ENCODE results near the gene GPR17.

GRCh38 chr2:127622561-127623387 lies 23.2 kb upstream of the GPR17 start:
- TF ChIP-seq REST (IDR thresholded peaks at IDR 0.05; ENCODE audit: unreplicated experiment), result no peak
- TF ChIP-seq CTCF (conservative IDR thresholded peaks at IDR 0.05; ENCODE audit: low read depth in 2 of 2), result no peak
- TF ChIP-seq EZH2 (IDR thresholded peaks at IDR 0.05; ENCODE audit: low read depth, unreplicated experiment), result no peak
- no peak for TF ChIP-seq ZNF331 (CRISPR knock-in tag; IDR thresholded peaks at IDR 0.05; ENCODE audit: low read depth)
- no peak for TF ChIP-seq ZNF114 (CRISPR knock-in tag; IDR thresholded peaks at IDR 0.05)
- no peak for TF ChIP-seq POLR2AphosphoS5 (IDR thresholded peaks at IDR 0.05; ENCODE audit: low read depth)
- no peak for TF ChIP-seq EZH2phosphoT487 (IDR thresholded peaks at IDR 0.05; ENCODE audit: unreplicated experiment)
- no peak for TF ChIP-seq JUNB (IDR thresholded peaks at IDR 0.05; ENCODE audit: unreplicated experiment)
- TF ChIP-seq ETS1 (IDR thresholded peaks at IDR 0.05), result no peak
- no peak for TF ChIP-seq STAT1 (IDR thresholded peaks at IDR 0.05; ENCODE audit: unreplicated experiment)
- TF ChIP-seq CREB1 (CRISPR knock-in tag; IDR thresholded peaks at IDR 0.05; ENCODE audit: low read depth), result no peak
- TF ChIP-seq NANOG (IDR thresholded peaks at IDR 0.05; ENCODE audit: borderline replicate concordance), result no peak
- TF ChIP-seq, protein P1, sequence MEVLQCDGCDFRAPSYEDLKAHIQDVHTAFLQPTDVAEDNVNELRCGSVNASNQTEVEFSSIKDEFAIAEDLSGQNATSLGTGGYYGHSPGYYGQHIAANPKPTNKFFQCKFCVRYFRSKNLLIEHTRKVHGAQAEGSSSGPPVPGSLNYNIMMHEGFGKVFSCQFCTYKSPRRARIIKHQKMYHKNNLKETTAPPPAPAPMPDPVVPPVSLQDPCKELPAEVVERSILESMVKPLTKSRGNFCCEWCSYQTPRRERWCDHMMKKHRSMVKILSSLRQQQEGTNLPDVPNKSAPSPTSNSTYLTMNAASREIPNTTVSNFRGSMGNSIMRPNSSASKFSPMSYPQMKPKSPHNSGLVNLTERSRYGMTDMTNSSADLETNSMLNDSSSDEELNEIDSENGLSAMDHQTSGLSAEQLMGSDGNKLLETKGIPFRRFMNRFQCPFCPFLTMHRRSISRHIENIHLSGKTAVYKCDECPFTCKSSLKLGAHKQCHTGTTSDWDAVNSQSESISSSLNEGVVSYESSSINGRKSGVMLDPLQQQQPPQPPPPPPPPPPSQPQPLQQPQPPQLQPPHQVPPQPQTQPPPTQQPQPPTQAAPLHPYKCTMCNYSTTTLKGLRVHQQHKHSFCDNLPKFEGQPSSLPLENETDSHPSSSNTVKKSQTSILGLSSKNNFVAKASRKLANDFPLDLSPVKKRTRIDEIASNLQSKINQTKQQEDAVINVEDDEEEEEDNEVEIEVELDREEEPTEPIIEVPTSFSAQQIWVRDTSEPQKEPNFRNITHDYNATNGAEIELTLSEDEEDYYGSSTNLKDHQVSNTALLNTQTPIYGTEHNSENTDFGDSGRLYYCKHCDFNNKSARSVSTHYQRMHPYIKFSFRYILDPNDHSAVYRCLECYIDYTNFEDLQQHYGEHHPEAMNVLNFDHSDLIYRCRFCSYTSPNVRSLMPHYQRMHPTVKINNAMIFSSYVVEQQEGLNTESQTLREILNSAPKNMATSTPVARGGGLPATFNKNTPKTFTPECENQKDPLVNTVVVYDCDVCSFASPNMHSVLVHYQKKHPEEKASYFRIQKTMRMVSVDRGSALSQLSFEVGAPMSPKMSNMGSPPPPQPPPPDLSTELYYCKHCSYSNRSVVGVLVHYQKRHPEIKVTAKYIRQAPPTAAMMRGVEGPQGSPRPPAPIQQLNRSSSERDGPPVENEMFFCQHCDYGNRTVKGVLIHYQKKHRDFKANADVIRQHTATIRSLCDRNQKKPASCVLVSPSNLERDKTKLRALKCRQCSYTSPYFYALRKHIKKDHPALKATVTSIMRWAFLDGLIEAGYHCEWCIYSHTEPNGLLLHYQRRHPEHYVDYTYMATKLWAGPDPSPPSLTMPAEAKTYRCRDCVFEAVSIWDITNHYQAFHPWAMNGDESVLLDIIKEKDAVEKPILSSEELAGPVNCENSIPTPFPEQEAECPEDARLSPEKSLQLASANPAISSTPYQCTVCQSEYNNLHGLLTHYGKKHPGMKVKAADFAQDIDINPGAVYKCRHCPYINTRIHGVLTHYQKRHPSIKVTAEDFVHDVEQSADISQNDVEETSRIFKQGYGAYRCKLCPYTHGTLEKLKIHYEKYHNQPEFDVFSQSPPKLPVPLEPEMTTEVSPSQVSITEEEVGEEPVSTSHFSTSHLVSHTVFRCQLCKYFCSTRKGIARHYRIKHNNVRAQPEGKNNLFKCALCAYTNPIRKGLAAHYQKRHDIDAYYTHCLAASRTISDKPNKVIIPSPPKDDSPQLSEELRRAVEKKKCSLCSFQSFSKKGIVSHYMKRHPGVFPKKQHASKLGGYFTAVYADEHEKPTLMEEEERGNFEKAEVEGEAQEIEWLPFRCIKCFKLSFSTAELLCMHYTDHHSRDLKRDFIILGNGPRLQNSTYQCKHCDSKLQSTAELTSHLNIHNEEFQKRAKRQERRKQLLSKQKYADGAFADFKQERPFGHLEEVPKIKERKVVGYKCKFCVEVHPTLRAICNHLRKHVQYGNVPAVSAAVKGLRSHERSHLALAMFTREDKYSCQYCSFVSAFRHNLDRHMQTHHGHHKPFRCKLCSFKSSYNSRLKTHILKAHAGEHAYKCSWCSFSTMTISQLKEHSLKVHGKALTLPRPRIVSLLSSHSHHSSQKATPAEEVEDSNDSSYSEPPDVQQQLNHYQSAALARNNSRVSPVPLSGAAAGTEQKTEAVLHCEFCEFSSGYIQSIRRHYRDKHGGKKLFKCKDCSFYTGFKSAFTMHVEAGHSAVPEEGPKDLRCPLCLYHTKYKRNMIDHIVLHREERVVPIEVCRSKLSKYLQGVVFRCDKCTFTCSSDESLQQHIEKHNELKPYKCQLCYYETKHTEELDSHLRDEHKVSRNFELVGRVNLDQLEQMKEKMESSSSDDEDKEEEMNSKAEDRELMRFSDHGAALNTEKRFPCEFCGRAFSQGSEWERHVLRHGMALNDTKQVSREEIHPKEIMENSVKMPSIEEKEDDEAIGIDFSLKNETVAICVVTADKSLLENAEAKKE (CRISPR knock-in tag; IDR thresholded peaks at IDR 0.05), result no peak

Measured in GM23338 (cell line).